ENCODE measurements around the gene GMPPA.

The GMPPA gene

DNA sequence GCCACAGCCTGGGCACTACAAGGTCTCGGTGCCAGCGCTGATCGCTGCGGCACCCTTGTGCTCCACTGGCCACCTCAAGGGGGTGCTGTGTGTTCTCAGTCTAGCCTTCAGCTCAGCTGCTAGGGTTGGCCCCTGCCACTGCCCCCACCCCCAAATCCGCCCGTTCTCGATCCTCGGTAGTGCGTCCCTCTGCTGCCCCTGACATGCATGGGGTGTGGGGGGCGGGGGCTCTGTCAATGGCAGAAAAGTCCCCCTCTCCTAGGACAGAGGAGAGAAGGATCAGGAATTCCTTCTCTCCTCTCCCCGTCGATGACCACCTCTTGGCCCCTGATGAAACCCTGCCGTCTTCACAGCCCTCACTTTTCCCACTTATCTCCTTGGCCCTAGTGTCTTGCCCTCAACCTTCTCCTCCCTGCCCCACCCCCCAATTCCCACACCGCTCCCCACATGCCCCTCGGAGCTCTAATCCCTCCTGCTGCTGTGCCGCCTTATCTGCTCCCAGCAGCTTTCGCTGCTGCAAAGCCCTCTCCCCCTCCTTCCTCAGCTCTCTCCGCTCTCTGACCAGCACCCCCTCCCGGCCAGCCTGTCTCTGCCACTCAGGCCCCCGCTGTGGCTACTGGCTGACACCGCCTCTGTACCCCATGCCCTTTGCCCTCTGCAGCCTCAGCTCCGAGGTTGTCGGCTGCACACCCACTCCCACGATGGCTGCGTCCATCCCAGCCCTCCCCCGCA, 11.3 kb downstream of the GMPPA start:
- TF ChIP-seq POLR2A (IDR thresholded peaks at IDR 0.05; ENCODE audit: low read depth, low read length), result no peak
- no peak for TF ChIP-seq TAF1 (IDR thresholded peaks at IDR 0.05; ENCODE audit: borderline replicate concordance, low read depth, low read length)
- TF ChIP-seq POLR2AphosphoS5 (IDR thresholded peaks at IDR 0.05; ENCODE audit: low read depth, low read length), result no peak
- peak; percentile 67 for DNase-seq (ENCODE audit: insufficient read length)
- peak; percentile 68 for FAIRE-seq

GRCh38 chr2:219510512-219511135, 11.9 kb downstream of the GMPPA start:
- TF ChIP-seq TAF1 (IDR thresholded peaks at IDR 0.05; ENCODE audit: borderline replicate concordance, low read depth, low read length) (no peak), POLR2AphosphoS5 (IDR thresholded peaks at IDR 0.05; ENCODE audit: low read depth, low read length) (no peak), POLR2A (IDR thresholded peaks at IDR 0.05; ENCODE audit: low read depth, low read length) (no peak)
- FAIRE-seq (no peak), DNase-seq (ENCODE audit: insufficient read length) (no peak)

GRCh38 chr2:219511547-219512325, 13.0 kb downstream of the GMPPA start:
- TF ChIP-seq POLR2A (IDR thresholded peaks at IDR 0.05; ENCODE audit: low read depth, low read length), result no peak
- TF ChIP-seq TAF1 (IDR thresholded peaks at IDR 0.05; ENCODE audit: borderline replicate concordance, low read depth, low read length), result no peak
- no peak for TF ChIP-seq POLR2AphosphoS5 (IDR thresholded peaks at IDR 0.05; ENCODE audit: low read depth, low read length)
- DNase-seq (ENCODE audit: insufficient read length) (no peak), FAIRE-seq (no peak)

DNA sequence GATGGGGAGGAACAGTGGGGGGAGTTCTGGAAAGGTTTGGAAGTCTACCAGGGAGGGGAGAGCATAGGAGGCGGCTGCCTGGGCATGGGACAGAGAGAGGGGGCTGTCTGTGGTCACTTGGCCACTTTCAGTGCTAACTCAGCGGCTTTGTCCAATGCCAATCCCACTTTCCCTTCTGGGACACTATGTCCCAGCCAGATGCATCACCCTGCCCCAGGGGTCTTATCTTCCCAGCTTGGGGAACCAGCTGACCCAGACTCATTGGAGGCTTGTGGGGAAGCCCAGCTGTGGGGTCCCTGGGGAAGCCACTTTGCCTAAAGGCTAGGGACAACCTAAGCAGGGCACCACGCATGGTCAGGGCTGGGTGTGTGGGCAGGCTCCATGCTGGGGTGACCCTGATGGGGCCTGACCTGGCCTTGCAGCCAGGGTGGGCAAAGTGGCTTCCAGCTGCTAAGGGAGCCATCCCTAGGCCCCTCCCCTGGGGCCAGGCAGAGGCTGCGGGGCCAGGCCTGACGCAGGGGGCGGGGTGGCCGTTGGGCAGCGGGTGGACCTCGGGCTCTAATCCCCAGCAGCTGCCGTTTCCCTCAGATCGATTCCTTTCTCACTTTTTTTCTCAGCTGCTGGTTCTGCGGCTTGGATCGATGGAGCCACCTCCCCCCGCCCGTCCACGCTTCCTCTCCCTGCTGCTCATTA, 14.0 kb downstream of the GMPPA start:
- TF ChIP-seq POLR2A (IDR thresholded peaks at IDR 0.05; ENCODE audit: low read depth, low read length) (no peak), POLR2AphosphoS5 (IDR thresholded peaks at IDR 0.05; ENCODE audit: low read depth, low read length) (no peak), TAF1 (IDR thresholded peaks at IDR 0.05; ENCODE audit: borderline replicate concordance, low read depth, low read length) (no peak)
- FAIRE-seq, result no peak
- no peak for DNase-seq (ENCODE audit: insufficient read length)

DNA sequence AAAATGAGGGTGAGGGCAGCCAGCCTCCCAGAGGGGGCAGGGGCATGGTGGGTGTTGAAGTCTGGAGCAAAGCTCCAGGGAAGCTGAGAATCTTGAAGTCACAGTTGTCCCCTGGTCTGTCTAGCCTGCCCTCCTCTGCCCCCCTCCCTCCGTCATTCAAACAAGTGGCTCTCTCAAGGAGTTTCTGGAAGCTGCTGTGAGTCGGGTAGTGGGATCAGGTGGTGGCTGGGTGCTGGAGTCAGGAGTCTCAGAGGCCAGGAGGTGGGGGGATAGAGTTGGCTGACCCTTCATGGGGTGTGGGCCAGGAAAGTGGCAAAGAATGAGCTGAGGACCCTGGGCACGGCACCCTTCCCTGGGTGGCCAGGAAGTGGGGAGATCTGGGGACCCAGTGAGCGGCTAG, 15.1 kb downstream of the GMPPA start:
- DNase-seq (ENCODE audit: insufficient read length) (no peak), FAIRE-seq (no peak)
- no peak for TF ChIP-seq POLR2AphosphoS5 (IDR thresholded peaks at IDR 0.05; ENCODE audit: low read depth, low read length)
- TF ChIP-seq POLR2A (IDR thresholded peaks at IDR 0.05; ENCODE audit: low read depth, low read length), result no peak
- no peak for TF ChIP-seq TAF1 (IDR thresholded peaks at IDR 0.05; ENCODE audit: borderline replicate concordance, low read depth, low read length)

- DNase-seq (ENCODE audit: insufficient read length), result no peak
Measured at GRCh38 chr2:219514196-219514761, 15.6 kb downstream of the GMPPA start, which contains the start of gene ASIC4. TSS of gene ASIC4 (plus strand) at chr2:219514482. CDS start at chr2:219514725, 243 bp downstream.

GRCh38 chr2:219514836-219515235, 16.1 kb downstream of the GMPPA start:
- TF ChIP-seq POLR2AphosphoS5 (IDR thresholded peaks at IDR 0.05; ENCODE audit: low read depth, low read length), result no peak
- no peak for TF ChIP-seq TAF1 (IDR thresholded peaks at IDR 0.05; ENCODE audit: borderline replicate concordance, low read depth, low read length)
- no peak for TF ChIP-seq POLR2A (IDR thresholded peaks at IDR 0.05; ENCODE audit: low read depth, low read length)
- no peak for FAIRE-seq
- DNase-seq (ENCODE audit: insufficient read length), result no peak

More at GRCh38 chr2:219514196-219514761, 15.6 kb downstream of the GMPPA start, which contains the start of gene ASIC4:
- no peak for FAIRE-seq
- TF ChIP-seq POLR2A (IDR thresholded peaks at IDR 0.05; ENCODE audit: low read depth, low read length) (no peak), POLR2AphosphoS5 (IDR thresholded peaks at IDR 0.05; ENCODE audit: low read depth, low read length) (no peak), TAF1 (IDR thresholded peaks at IDR 0.05; ENCODE audit: borderline replicate concordance, low read depth, low read length) (no peak)

DNA sequence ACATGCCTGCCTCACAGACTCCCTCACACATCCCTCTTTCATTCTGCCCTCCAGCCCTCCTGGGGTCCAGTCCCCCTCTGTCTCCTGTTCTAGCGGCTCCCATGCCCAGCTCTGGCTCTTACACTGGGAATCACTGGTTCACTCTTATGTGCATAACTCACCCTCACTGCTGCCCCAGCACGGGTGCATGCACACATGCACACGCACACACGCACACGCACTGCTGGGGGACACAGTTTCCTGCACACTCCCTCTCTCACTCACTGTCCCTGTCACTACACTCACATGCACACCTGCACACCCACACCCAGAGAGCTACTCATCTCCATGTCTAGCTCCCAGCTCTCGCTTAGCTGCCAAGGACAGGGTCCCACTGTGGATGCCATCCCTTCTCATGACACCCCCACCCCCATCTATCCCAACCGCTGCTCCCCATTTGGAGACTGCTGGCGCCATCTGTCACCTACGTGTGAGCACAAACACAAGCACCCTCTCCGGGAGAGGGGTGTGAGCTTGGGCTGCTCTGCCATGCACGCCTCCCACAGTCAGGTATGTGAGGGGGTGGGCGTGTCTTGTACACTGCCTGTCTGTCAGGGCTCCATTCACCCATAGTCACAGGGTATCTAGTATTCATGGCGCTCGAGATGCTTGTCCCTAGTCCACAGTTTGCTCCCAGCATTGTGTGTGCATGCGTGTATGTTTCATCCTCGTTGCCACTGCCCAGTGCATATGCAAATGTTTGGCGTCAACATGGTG, 17.4 kb downstream of the GMPPA start:
- TF ChIP-seq POLR2AphosphoS5 (IDR thresholded peaks at IDR 0.05; ENCODE audit: low read depth, low read length) (no peak), POLR2A (IDR thresholded peaks at IDR 0.05; ENCODE audit: low read depth, low read length) (no peak), TAF1 (IDR thresholded peaks at IDR 0.05; ENCODE audit: borderline replicate concordance, low read depth, low read length) (no peak)
- DNase-seq (ENCODE audit: insufficient read length) (no peak), FAIRE-seq (no peak)

GRCh38 chr2:219516888-219517287, 18.2 kb downstream of the GMPPA start:
- no peak for DNase-seq (ENCODE audit: insufficient read length)
- FAIRE-seq, result no peak
- TF ChIP-seq POLR2AphosphoS5 (IDR thresholded peaks at IDR 0.05; ENCODE audit: low read depth, low read length), result no peak
- TF ChIP-seq POLR2A (IDR thresholded peaks at IDR 0.05; ENCODE audit: low read depth, low read length), result no peak
- no peak for TF ChIP-seq TAF1 (IDR thresholded peaks at IDR 0.05; ENCODE audit: borderline replicate concordance, low read depth, low read length)
